ENCODE measurements around the gene NUAK1. TPM values are rescaled to one million over a fixed set of nuclear protein-coding genes. Genes with fewer than 3 reads are reported as not detected.

The NUAK1 gene
- total RNA-seq, 1 experiment from 2014 or later: 7.4 TPM

GRCh38 chr12:106094304-106094703, 44.5 kb downstream of the NUAK1 start:
- H3K4me1 ChIP-seq (ENCODE audit: control insufficient read depth in 1 of 2, insufficient read depth in 2 of 2, low read length in 2 of 2): no peaks in the 10 kb centered on the region; a peak in 1 of 4 replicates
- H3K9ac ChIP-seq (ENCODE audit: low read length): no peak overlapping the region
- H3K9me3 ChIP-seq (ENCODE audit: control insufficient read depth in 1 of 2, insufficient read depth in 1 of 2, low read depth in 1 of 2, low read length in 2 of 2): no peaks in the 10 kb centered on the region
- intact Hi-C loops (cut with micrococcal nuclease): no loop called here
- no peaks in the 10 kb centered on the region for H3K79me2 ChIP-seq (ENCODE audit: insufficient read depth, low read length)
- TF ChIP-seq RAD21 (IDR thresholded peaks at IDR 0.05; ENCODE audit: low read depth) (no peak), SIN3A (IDR thresholded peaks at IDR 0.05; ENCODE audit: low read depth) (no peak), ZFX (IDR thresholded peaks at IDR 0.05) (no peak), YY1 (IDR thresholded peaks at IDR 0.05; ENCODE audit: extremely low read depth, insufficient replicate concordance, low read depth, low read length) (no peak), CTCF (IDR thresholded peaks at IDR 0.05 in 2 of 3, conservative IDR thresholded peaks at IDR 0.05 in 1 of 3; ENCODE audit: borderline replicate concordance in 1 of 3, insufficient read depth in 1 of 3, low read depth in 2 of 3, low read length in 2 of 3) (no peak), TCF7L2 (IDR thresholded peaks at IDR 0.05; ENCODE audit: borderline replicate concordance, extremely low read depth, insufficient read depth, insufficient read length) (no peak), POLR2AphosphoS5 (IDR thresholded peaks at IDR 0.05; ENCODE audit: low read depth, low read length) (no peak), JUND (IDR thresholded peaks at IDR 0.05) (no peak), ZNF274 (IDR thresholded peaks at IDR 0.05; ENCODE audit: low read depth, low read length) (no peak)
- no peak overlapping the region for H3K4me2 ChIP-seq (ENCODE audit: low read length)
- ChIA-PET RAD21 (ENCODE audit: low non-redundant PET in 1 of 2, low total read pairs in 2 of 2, uncharacterized antibody in 2 of 2, unreplicated experiment in 2 of 2) (no interaction called here), CTCF (no interaction called here), POLR2A (no interaction called here)
- no peaks in the 10 kb centered on the region for H3K36me3 ChIP-seq (ENCODE audit: control insufficient read depth in 1 of 2, insufficient read depth in 2 of 2, low read length in 2 of 2)
- H3K27ac ChIP-seq (ENCODE audit: low read depth, low read length): no peak overlapping the region
- no peak for DNase-seq (ENCODE audit: low read depth, low spot score)
- H3K4me3 ChIP-seq (replicated peaks in 1 of 2; ENCODE audit: low read depth in 1 of 2, low read length in 2 of 2): no peak overlapping the region
- no TSS peak for BruUV-seq (replicated peaks)
- H2AFZ ChIP-seq (ENCODE audit: low read depth, low read length, poor library complexity, severe bottlenecking): no peak overlapping the region
- ATAC-seq: no peak
- no peaks in the 10 kb centered on the region for H4K20me1 ChIP-seq (ENCODE audit: insufficient read depth)
- no peaks in the 10 kb centered on the region for H3K27me3 ChIP-seq (ENCODE audit: insufficient read depth, low read length)
- H3K9me2 ChIP-seq (ENCODE audit: insufficient read depth): no peaks in the 10 kb centered on the region

- ChIA-PET CTCF (no interaction called here), POLR2A (no interaction called here)
Observed at GRCh38 chr12:106093246-106093645, 45.5 kb downstream of the NUAK1 start.

More at GRCh38 chr12:106093246-106093645, 45.5 kb downstream of the NUAK1 start:
- BruUV-seq (replicated peaks): no TSS peak
- intact Hi-C loops (cut with micrococcal nuclease): no loop called here
- H4K20me1 ChIP-seq (ENCODE audit: insufficient read depth): no peaks in the 10 kb centered on the region
- H3K4me1 ChIP-seq (ENCODE audit: control insufficient read depth in 1 of 2, insufficient read depth in 2 of 2, low read length in 2 of 2): no peaks in the 10 kb centered on the region; a peak in 1 of 4 replicates
- H3K36me3 ChIP-seq (ENCODE audit: control insufficient read depth in 1 of 2, insufficient read depth in 2 of 2, low read length in 2 of 2): no peaks in the 10 kb centered on the region
- no peaks in the 10 kb centered on the region for H3K9me2 ChIP-seq (ENCODE audit: insufficient read depth)
- H3K9ac ChIP-seq (ENCODE audit: low read length): no peak overlapping the region
- ATAC-seq (no peak), DNase-seq (ENCODE audit: low read depth, low spot score) (no peak)
- RAD21 ChIA-PET (ENCODE audit: low non-redundant PET in 1 of 2, low total read pairs in 2 of 2, uncharacterized antibody in 2 of 2, unreplicated experiment in 2 of 2): no interaction called here
- H3K79me2 ChIP-seq (ENCODE audit: insufficient read depth, low read length): no peaks in the 10 kb centered on the region
- no peak overlapping the region for H3K27ac ChIP-seq (ENCODE audit: low read depth, low read length)
- no peaks in the 10 kb centered on the region for H3K9me3 ChIP-seq (ENCODE audit: control insufficient read depth in 1 of 2, insufficient read depth in 1 of 2, low read depth in 1 of 2, low read length in 2 of 2)
- no peak overlapping the region for H2AFZ ChIP-seq (ENCODE audit: low read depth, low read length, poor library complexity, severe bottlenecking)
- H3K4me2 ChIP-seq (ENCODE audit: low read length): no peak overlapping the region
- H3K27me3 ChIP-seq (ENCODE audit: insufficient read depth, low read length): no peaks in the 10 kb centered on the region
- H3K4me3 ChIP-seq (replicated peaks in 1 of 2; ENCODE audit: low read depth in 1 of 2, low read length in 2 of 2): no peak overlapping the region
- TF ChIP-seq CBX3 (IDR thresholded peaks at IDR 0.05; ENCODE audit: low read depth): no peak
- TF ChIP-seq SIN3A (IDR thresholded peaks at IDR 0.05; ENCODE audit: low read depth): no peak
- no peak for TF ChIP-seq POLR2AphosphoS5 (IDR thresholded peaks at IDR 0.05; ENCODE audit: low read depth, low read length)
- TF ChIP-seq TCF7L2 (IDR thresholded peaks at IDR 0.05; ENCODE audit: borderline replicate concordance, extremely low read depth, insufficient read depth, insufficient read length): no peak
- no peak for TF ChIP-seq ZFX (IDR thresholded peaks at IDR 0.05)
- no peak for TF ChIP-seq ZBTB33 (IDR thresholded peaks at IDR 0.05; ENCODE audit: extremely low read depth, insufficient replicate concordance, low read length)
- TF ChIP-seq CEBPB (IDR thresholded peaks at IDR 0.05; ENCODE audit: low read depth): no peak
- TF ChIP-seq JUND (IDR thresholded peaks at IDR 0.05): no peak
- no peak for TF ChIP-seq ATF3 (IDR thresholded peaks at IDR 0.05)
- TF ChIP-seq MAX (IDR thresholded peaks at IDR 0.05): no peak
- TF ChIP-seq RAD21 (IDR thresholded peaks at IDR 0.05; ENCODE audit: low read depth): no peak
- no peak for TF ChIP-seq YY1 (IDR thresholded peaks at IDR 0.05; ENCODE audit: extremely low read depth, insufficient replicate concordance, low read depth, low read length)

All from HCT116 (cell line).